ENCODE measurements around the gene ARHGEF7.

The ARHGEF7 gene

GRCh38 chr13:111314852-111315251, 199.7 kb downstream of the ARHGEF7 start:
- Histone ChIP-seq H4K8ac (ENCODE audit: low read depth, low read length) (no peak overlapping the region), H4K12ac (ENCODE audit: low read depth, low read length) (no peak overlapping the region), H2BK120ac (ENCODE audit: insufficient read depth, low read length, poor library complexity) (no peak overlapping the region), H3K79me1 (ENCODE audit: low read length) (no peaks in the 10 kb centered on the region), H3K18ac (ENCODE audit: low read length) (no peak overlapping the region), H4K91ac (ENCODE audit: low read depth, low read length) (no peak overlapping the region), H3K79me2 (ENCODE audit: control insufficient read depth, insufficient read depth, low read length, poor library complexity) (no peaks in the 10 kb centered on the region), H3K27me3 (ENCODE audit: insufficient read depth, low read length) (no peaks in the 10 kb centered on the region), H2BK5ac (ENCODE audit: low read depth, low read length, poor library complexity) (no peak overlapping the region), H3K27ac (ENCODE audit: low read depth, low read length) (no peak overlapping the region), H3K4ac (ENCODE audit: low read depth, low read length) (no peak overlapping the region), H3K4me2 (ENCODE audit: low read length) (no peak overlapping the region), H3K23ac (ENCODE audit: low read length) (no peak overlapping the region), H3K9me3 (ENCODE audit: insufficient read depth, low read depth, low read length) (peaks cover 14% of the 10 kb centered on the region), H3K4me1 (ENCODE audit: control insufficient read depth in 1 of 2, insufficient read depth in 2 of 2, low read length in 2 of 2) (peaks cover 0 to 3% of the 10 kb centered on the region in 2 experiments), H3K14ac (ENCODE audit: low read length) (no peak overlapping the region), H2AFZ (ENCODE audit: insufficient read depth, low read length, poor library complexity) (no peak overlapping the region), H3K9ac (ENCODE audit: low read length) (no peak overlapping the region), H3K36me3 (ENCODE audit: control insufficient read depth in 1 of 2, insufficient read depth in 2 of 2, low read length in 2 of 2) (peaks cover 7 to 12% of the 10 kb centered on the region in 2 experiments), H2AK5ac (ENCODE audit: low read length) (no peak overlapping the region), H2BK12ac (ENCODE audit: low read length) (no peak overlapping the region), H3K4me3 (ENCODE audit: low read depth, low read length) (no peak overlapping the region)
- no CpG with 5 or more reads among the region's 6 CpGs for WGBS (ENCODE audit: extremely low coverage, insufficient coverage, insufficient read length)
- no peak for DNase-seq

GRCh38 chr13:111315347-111315995, 200.4 kb downstream of the ARHGEF7 start:
- Histone ChIP-seq H3K27ac (ENCODE audit: low read depth, low read length) (no peak overlapping the region), H3K9me3 (ENCODE audit: insufficient read depth, low read depth, low read length) (peaks cover 12% of the 10 kb centered on the region), H2AFZ (ENCODE audit: insufficient read depth, low read length, poor library complexity) (no peak overlapping the region), H3K4me2 (ENCODE audit: low read length) (no peak overlapping the region), H3K79me1 (ENCODE audit: low read length) (no peaks in the 10 kb centered on the region), H2BK5ac (ENCODE audit: low read depth, low read length, poor library complexity) (no peak overlapping the region), H3K79me2 (ENCODE audit: control insufficient read depth, insufficient read depth, low read length, poor library complexity) (no peaks in the 10 kb centered on the region), H2AK5ac (ENCODE audit: low read length) (no peak overlapping the region), H3K4me1 (ENCODE audit: control insufficient read depth in 1 of 2, insufficient read depth in 2 of 2, low read length in 2 of 2) (peaks cover 0 to 3% of the 10 kb centered on the region in 2 experiments), H3K23ac (ENCODE audit: low read length) (no peak overlapping the region), H2BK12ac (ENCODE audit: low read length) (no peak overlapping the region), H4K12ac (ENCODE audit: low read depth, low read length) (no peak overlapping the region), H3K9ac (ENCODE audit: low read length) (no peak overlapping the region), H3K14ac (ENCODE audit: low read length) (no peak overlapping the region), H3K4me3 (ENCODE audit: low read depth, low read length) (no peak overlapping the region), H3K4ac (ENCODE audit: low read depth, low read length) (no peak overlapping the region), H3K36me3 (ENCODE audit: control insufficient read depth in 1 of 2, insufficient read depth in 2 of 2, low read length in 2 of 2) (peaks cover 7 to 12% of the 10 kb centered on the region in 2 experiments), H3K27me3 (ENCODE audit: insufficient read depth, low read length) (no peaks in the 10 kb centered on the region), H2BK120ac (ENCODE audit: insufficient read depth, low read length, poor library complexity) (no peak overlapping the region), H4K8ac (ENCODE audit: low read depth, low read length) (no peak overlapping the region), H3K18ac (ENCODE audit: low read length) (no peak overlapping the region), H4K91ac (ENCODE audit: low read depth, low read length) (no peak overlapping the region)
- DNase-seq: no peak
- no CpG with 5 or more reads among the region's 15 CpGs for WGBS (ENCODE audit: extremely low coverage, insufficient coverage, insufficient read length)

- no peaks in the 10 kb centered on the region for H3K79me2 ChIP-seq (ENCODE audit: control insufficient read depth, insufficient read depth, low read length, poor library complexity)
- WGBS (ENCODE audit: extremely low coverage, insufficient coverage, insufficient read length): no CpG with 5 or more reads among the region's 12 CpGs
- H3K79me1 ChIP-seq (ENCODE audit: low read length): no peaks in the 10 kb centered on the region
- no peak overlapping the region for H3K4ac ChIP-seq (ENCODE audit: low read depth, low read length)
- H3K14ac ChIP-seq (ENCODE audit: low read length): no peak overlapping the region
- H3K4me3 ChIP-seq (ENCODE audit: low read depth, low read length): no peak overlapping the region
- H3K9me3 ChIP-seq (ENCODE audit: insufficient read depth, low read depth, low read length): peaks cover 9% of the 10 kb centered on the region
- H2AFZ ChIP-seq (ENCODE audit: insufficient read depth, low read length, poor library complexity): no peak overlapping the region
- H3K18ac ChIP-seq (ENCODE audit: low read length): no peak overlapping the region
- no peak overlapping the region for H2BK5ac ChIP-seq (ENCODE audit: low read depth, low read length, poor library complexity)
- peaks cover 7 to 12% of the 10 kb centered on the region in 2 experiments for H3K36me3 ChIP-seq (ENCODE audit: control insufficient read depth in 1 of 2, insufficient read depth in 2 of 2, low read length in 2 of 2)
- no peak overlapping the region for H2BK120ac ChIP-seq (ENCODE audit: insufficient read depth, low read length, poor library complexity)
- no peak overlapping the region for H2BK12ac ChIP-seq (ENCODE audit: low read length)
- no peak overlapping the region for H2AK5ac ChIP-seq (ENCODE audit: low read length)
- H3K4me1 ChIP-seq (ENCODE audit: control insufficient read depth in 1 of 2, insufficient read depth in 2 of 2, low read length in 2 of 2): peaks cover 0 to 3% of the 10 kb centered on the region in 2 experiments
- H3K27me3 ChIP-seq (ENCODE audit: insufficient read depth, low read length): no peaks in the 10 kb centered on the region
- no peak overlapping the region for H3K4me2 ChIP-seq (ENCODE audit: low read length)
- no peak overlapping the region for H3K9ac ChIP-seq (ENCODE audit: low read length)
- no peak overlapping the region for H4K91ac ChIP-seq (ENCODE audit: low read depth, low read length)
- no peak overlapping the region for H4K8ac ChIP-seq (ENCODE audit: low read depth, low read length)
- no peak overlapping the region for H4K12ac ChIP-seq (ENCODE audit: low read depth, low read length)
- H3K23ac ChIP-seq (ENCODE audit: low read length): no peak overlapping the region
- no peak for DNase-seq
- H3K27ac ChIP-seq (ENCODE audit: low read depth, low read length): no peak overlapping the region
Measured at GRCh38 chr13:111316161-111316730, 201.1 kb downstream of the ARHGEF7 start.

DNA sequence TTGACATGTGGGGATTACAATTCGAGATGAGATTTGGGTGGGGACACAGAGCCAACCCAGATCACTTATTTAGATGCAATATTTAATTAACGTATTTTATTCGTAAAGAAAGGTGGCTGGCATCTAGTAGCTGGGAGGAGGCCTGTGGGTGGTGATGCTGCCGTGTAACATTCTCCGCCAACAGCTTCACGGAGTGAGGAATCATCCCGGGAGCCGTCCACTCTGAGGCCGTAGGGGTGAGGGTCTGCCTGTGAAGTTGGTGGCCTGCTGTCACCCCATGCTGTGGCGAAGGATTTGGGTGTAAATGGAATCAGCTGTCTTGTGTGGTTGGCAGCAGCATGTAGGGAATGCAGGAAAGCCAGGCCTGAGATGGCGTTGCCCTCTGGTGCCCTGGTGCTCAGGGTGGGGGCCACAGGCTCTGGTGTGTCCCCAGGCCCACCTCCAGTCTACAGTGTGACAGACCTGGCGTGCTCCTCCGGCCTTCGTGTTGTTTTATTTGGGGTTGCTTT, 202.0 kb downstream of the ARHGEF7 start:
- H2AK5ac ChIP-seq (ENCODE audit: low read length): no peak overlapping the region
- no peak overlapping the region for H4K12ac ChIP-seq (ENCODE audit: low read depth, low read length)
- H3K4me2 ChIP-seq (ENCODE audit: low read length): no peak overlapping the region
- H4K91ac ChIP-seq (ENCODE audit: low read depth, low read length): no peak overlapping the region
- H3K27ac ChIP-seq (ENCODE audit: low read depth, low read length): no peak overlapping the region
- H2BK12ac ChIP-seq (ENCODE audit: low read length): no peak overlapping the region
- H3K36me3 ChIP-seq (ENCODE audit: control insufficient read depth in 1 of 2, insufficient read depth in 2 of 2, low read length in 2 of 2): peaks cover 7 to 12% of the 10 kb centered on the region in 2 experiments
- no peak for DNase-seq
- no peaks in the 10 kb centered on the region for H3K27me3 ChIP-seq (ENCODE audit: insufficient read depth, low read length)
- peaks cover 0 to 3% of the 10 kb centered on the region in 2 experiments for H3K4me1 ChIP-seq (ENCODE audit: control insufficient read depth in 1 of 2, insufficient read depth in 2 of 2, low read length in 2 of 2)
- peaks cover 9% of the 10 kb centered on the region for H3K9me3 ChIP-seq (ENCODE audit: insufficient read depth, low read depth, low read length)
- H3K9ac ChIP-seq (ENCODE audit: low read length): no peak overlapping the region
- no peak overlapping the region for H3K4me3 ChIP-seq (ENCODE audit: low read depth, low read length)
- no peak overlapping the region for H4K8ac ChIP-seq (ENCODE audit: low read depth, low read length)
- WGBS (ENCODE audit: extremely low coverage, insufficient coverage, insufficient read length): no CpG with 5 or more reads among the region's 14 CpGs
- H3K4ac ChIP-seq (ENCODE audit: low read depth, low read length): no peak overlapping the region
- H3K79me2 ChIP-seq (ENCODE audit: control insufficient read depth, insufficient read depth, low read length, poor library complexity): no peaks in the 10 kb centered on the region
- no peaks in the 10 kb centered on the region for H3K79me1 ChIP-seq (ENCODE audit: low read length)
- no peak overlapping the region for H2BK120ac ChIP-seq (ENCODE audit: insufficient read depth, low read length, poor library complexity)
- no peak overlapping the region for H2BK5ac ChIP-seq (ENCODE audit: low read depth, low read length, poor library complexity)
- no peak overlapping the region for H2AFZ ChIP-seq (ENCODE audit: insufficient read depth, low read length, poor library complexity)
- no peak overlapping the region for H3K23ac ChIP-seq (ENCODE audit: low read length)
- H3K18ac ChIP-seq (ENCODE audit: low read length): no peak overlapping the region
- no peak overlapping the region for H3K14ac ChIP-seq (ENCODE audit: low read length)

All from trophoblast cell (in vitro differentiated cells and primary cell).